ENCODE measurements around the gene GHITM. TPM values are rescaled to one million over a fixed set of nuclear protein-coding genes. Genes with fewer than 3 reads are reported as not detected.
"Not testable (repeated sequence)": the region's sequence is repeated elsewhere in the genome, so short reads cannot be mapped to it uniquely, and the experiment has no call there.

The GHITM gene
- total RNA-seq, 1 donor from 2014 or later: 276 TPM

DNA sequence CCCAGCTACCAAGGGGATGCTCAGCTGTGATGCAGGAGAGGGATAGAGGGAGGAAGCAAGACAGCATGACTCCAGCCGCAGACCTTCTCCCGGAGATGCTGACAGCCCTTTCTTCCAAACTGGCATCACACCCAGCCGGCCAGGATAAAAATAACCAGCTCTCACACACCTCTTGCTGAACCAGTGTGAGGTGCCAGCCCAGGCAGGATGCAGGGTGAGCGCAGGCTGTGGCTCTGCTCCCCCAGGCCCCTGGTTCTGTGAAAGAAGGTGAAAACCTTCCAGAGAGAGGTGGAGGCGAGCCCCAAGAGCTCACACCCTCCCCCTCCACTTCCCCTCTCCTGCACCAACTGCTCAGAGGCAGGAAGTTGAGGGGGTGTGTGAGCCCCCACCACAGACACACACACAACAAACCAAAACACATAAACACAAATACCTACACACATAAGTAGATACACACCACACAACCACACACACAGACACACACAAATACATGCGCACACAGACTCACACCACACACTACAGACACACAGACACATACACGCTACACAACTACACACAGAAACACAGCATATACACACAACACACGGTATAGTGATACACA lies 38.3 kb downstream of the GHITM start:
- no peak for TF ChIP-seq CTCF (IDR thresholded peaks at IDR 0.05; ENCODE audit: insufficient read depth, low read length, poor library complexity, severe bottlenecking)
- Histone ChIP-seq H3K36me3 (ENCODE audit: control insufficient read depth, insufficient read depth, low read length) (no peaks in the 10 kb centered on the region), H3K4me3 (ENCODE audit: low read depth, low read length) (no peak overlapping the region), H3K27me3 (ENCODE audit: control insufficient read depth, insufficient read depth, low read length) (no peaks in the 10 kb centered on the region)
- no peak for DNase-seq (ENCODE audit: low read depth)

DNA sequence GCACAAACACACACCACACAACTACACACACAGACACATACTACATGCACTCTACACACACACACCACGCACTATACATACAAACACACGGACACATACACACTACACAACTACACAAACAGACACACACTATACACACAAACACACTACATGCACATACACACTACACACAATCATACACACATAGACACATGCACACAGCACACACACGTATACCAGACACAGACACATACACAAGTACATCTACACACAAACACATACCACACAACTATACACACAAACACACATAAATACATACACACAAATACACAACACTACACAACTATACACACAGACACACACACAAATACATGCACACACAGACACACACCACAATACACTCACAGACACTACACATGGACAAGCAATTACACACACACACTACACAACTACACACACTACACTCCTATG lies 38.9 kb downstream of the GHITM start:
- no peak overlapping the region for H3K4me3 ChIP-seq (ENCODE audit: low read depth, low read length)
- no peak for DNase-seq (ENCODE audit: low read depth)
- H3K36me3 ChIP-seq (ENCODE audit: control insufficient read depth, insufficient read depth, low read length): no peaks in the 10 kb centered on the region
- H3K27me3 ChIP-seq (ENCODE audit: control insufficient read depth, insufficient read depth, low read length): no peaks in the 10 kb centered on the region
- TF ChIP-seq CTCF (IDR thresholded peaks at IDR 0.05; ENCODE audit: insufficient read depth, low read length, poor library complexity, severe bottlenecking): no peak

- DNase-seq (ENCODE audit: low read depth): peak; percentile 92
- Histone ChIP-seq H3K4me3 (ENCODE audit: low read depth, low read length) (no peak overlapping the region), H3K27me3 (ENCODE audit: control insufficient read depth, insufficient read depth, low read length) (no peaks in the 10 kb centered on the region), H3K36me3 (ENCODE audit: control insufficient read depth, insufficient read depth, low read length) (no peaks in the 10 kb centered on the region)
- no peak for TF ChIP-seq CTCF (IDR thresholded peaks at IDR 0.05; ENCODE audit: insufficient read depth, low read length, poor library complexity, severe bottlenecking)
Measured at GRCh38 chr10:84179059-84179710, 39.9 kb downstream of the GHITM start.

- not testable (repeated sequence) for DNase-seq (ENCODE audit: low read depth); H3K27me3 ChIP-seq (ENCODE audit: control insufficient read depth, insufficient read depth, low read length); H3K4me3 ChIP-seq (ENCODE audit: low read depth, low read length); H3K36me3 ChIP-seq (ENCODE audit: control insufficient read depth, insufficient read depth, low read length)
Measured at GRCh38 chr10:84180386-84180785, 41.1 kb downstream of the GHITM start.

DNA sequence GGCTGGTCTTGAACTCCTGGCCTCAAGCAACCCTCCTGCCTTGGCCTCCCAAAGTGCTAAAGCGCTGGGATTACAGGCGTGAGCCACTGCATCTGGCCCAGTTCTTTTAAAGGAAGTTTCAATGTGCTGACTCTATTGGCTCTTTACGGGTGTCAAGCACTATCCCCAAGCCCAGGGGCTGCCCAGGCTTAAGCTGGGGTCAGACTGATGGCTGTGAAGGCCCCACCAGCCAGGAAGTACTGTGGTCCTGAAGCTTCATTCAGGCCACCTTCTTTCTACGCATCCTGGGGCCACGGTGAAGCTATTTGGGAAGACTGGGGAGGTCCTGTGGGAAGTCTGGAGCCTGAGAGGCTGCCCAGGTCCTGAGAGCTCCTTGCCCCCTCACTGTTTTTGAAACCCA lies 42.3 kb downstream of the GHITM start:
- Histone ChIP-seq H3K36me3 (ENCODE audit: control insufficient read depth, insufficient read depth, low read length) (no peaks in the 10 kb centered on the region), H3K4me3 (ENCODE audit: low read depth, low read length) (no peak overlapping the region), H3K27me3 (ENCODE audit: control insufficient read depth, insufficient read depth, low read length) (peaks cover 2% of the 10 kb centered on the region)
- DNase-seq (ENCODE audit: low read depth): no peak
- TF ChIP-seq CTCF (IDR thresholded peaks at IDR 0.05; ENCODE audit: insufficient read depth, low read length, poor library complexity, severe bottlenecking): no peak

- H3K27me3 ChIP-seq (ENCODE audit: control insufficient read depth, insufficient read depth, low read length): peaks cover 2% of the 10 kb centered on the region
- H3K36me3 ChIP-seq (ENCODE audit: control insufficient read depth, insufficient read depth, low read length): no peaks in the 10 kb centered on the region
- DNase-seq (ENCODE audit: low read depth): no peak
- TF ChIP-seq CTCF (IDR thresholded peaks at IDR 0.05; ENCODE audit: insufficient read depth, low read length, poor library complexity, severe bottlenecking): no peak
- no peak overlapping the region for H3K4me3 ChIP-seq (ENCODE audit: low read depth, low read length)
Measured at GRCh38 chr10:84184517-84184916, 45.2 kb downstream of the GHITM start.
